Neuron (in vitro differentiated cells): Measurements from ENCODE around the gene PAK4.

Experiments
- H2AFZ ChIP-seq: one replicate; pipeline ENCODE4 v1.6.1; 2013; ENCODE audit warnings: low read depth, mild to moderate bottlenecking, inconsistent platforms, low read length, moderate library complexity
- H3K27me3 ChIP-seq: one replicate; pipeline ENCODE4 v1.6.1; 2013; ENCODE audit warnings: low read length; ENCODE audit not compliant: insufficient read depth
- H3K36me3 ChIP-seq: one replicate; pipeline ENCODE4 v1.6.1; 2013; ENCODE audit warnings: low read length; ENCODE audit not compliant: insufficient read depth
- H3K4me1 ChIP-seq: one replicate; pipeline ENCODE4 v1.6.1; 2013; ENCODE audit warnings: low read length; ENCODE audit not compliant: insufficient read depth
- H3K4me3 ChIP-seq: 2 replicates; pipeline ENCODE4 v1.5.1; 2013; ENCODE audit warnings: mild to moderate bottlenecking, low read length, moderate library complexity
- H3K9me3 ChIP-seq: one replicate; pipeline ENCODE4 v1.6.1; 2013; ENCODE audit warnings: low read length

PAK4 gene

DNA sequence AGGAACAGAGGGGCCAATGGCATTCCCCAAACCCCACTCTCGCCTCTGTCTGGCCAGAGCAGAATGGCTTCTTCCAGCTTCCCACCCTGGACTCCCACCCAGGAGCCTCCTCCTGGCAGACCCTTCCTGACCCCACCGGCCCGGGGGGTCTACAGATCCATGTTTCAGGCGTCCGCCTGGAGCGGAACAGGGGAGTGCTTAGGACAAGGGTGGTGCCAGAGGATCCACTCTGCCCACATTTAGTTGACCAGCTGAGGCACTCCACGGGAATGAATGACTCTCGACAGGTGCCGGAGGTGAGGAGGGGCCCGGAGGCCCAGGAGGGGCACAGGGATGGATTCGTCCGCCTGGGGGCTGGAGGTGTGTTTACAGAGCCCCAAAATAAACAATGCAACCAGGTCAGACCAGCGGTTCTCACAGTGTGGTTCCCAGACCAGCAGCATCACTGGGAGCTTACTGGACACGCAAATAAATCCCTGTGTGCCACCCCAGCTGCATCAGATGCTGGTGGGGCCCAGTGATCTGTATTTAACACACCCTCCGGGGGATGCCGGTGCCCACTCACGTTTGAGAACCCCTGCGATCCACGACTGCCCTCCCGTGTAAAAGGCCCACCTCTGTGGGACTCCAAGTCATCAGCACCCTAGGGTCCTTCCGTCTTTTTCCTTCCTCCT, 56.1 kb downstream of the PAK4 start:
- Histone ChIP-seq H3K4me1 (no peaks in the 10 kb centered on the region), H3K36me3 (peaks cover 40% of the 10 kb centered on the region), H3K27me3 (no peaks in the 10 kb centered on the region), H3K4me3 (no peak overlapping the region), H3K9me3 (no peaks in the 10 kb centered on the region), H2AFZ (no peak overlapping the region)

GRCh38 chr19:39182174-39182505, 56.6 kb downstream of the PAK4 start:
- H3K9me3 ChIP-seq = no peaks in the 10 kb centered on the region
- H3K4me3 ChIP-seq = no peak overlapping the region
- H2AFZ ChIP-seq = no peak overlapping the region
- H3K27me3 ChIP-seq = no peaks in the 10 kb centered on the region
- peaks cover 37% of the 10 kb centered on the region for H3K36me3 ChIP-seq
- H3K4me1 ChIP-seq = no peaks in the 10 kb centered on the region

GRCh38 chr19:39183104-39183503, 57.5 kb downstream of the PAK4 start:
- H3K27me3 ChIP-seq = no peaks in the 10 kb centered on the region
- H3K4me1 ChIP-seq = no peaks in the 10 kb centered on the region
- H3K9me3 ChIP-seq = no peaks in the 10 kb centered on the region
- peaks cover 27% of the 10 kb centered on the region for H3K36me3 ChIP-seq
- no peak overlapping the region for H2AFZ ChIP-seq
- H3K4me3 ChIP-seq = no peak overlapping the region

DNA sequence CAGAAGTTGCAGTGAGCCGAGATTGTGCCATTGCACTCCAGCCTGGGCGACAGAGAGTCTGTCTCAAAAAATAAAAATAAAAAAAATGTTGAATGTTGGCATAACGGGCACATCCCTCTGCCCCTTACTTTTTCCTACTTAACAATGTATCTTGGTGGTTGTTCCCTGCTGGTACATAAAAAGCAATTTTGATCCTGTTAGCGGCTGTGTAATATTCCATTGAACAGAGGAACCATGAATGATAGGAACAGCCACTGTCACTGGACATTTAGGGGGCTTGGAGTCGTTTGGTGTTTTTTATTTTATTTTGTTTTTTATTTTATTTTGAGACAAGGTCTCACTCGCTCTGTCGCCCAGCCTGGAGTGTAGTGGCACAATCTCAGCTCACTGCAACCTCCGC, 60.8 kb downstream of the PAK4 start:
- Histone ChIP-seq H3K9me3 (no peaks in the 10 kb centered on the region), H3K4me1 (no peaks in the 10 kb centered on the region), H3K36me3 (peaks cover 5% of the 10 kb centered on the region), H2AFZ (no peak overlapping the region), H3K27me3 (no peaks in the 10 kb centered on the region), H3K4me3 (no peak overlapping the region)

DNA sequence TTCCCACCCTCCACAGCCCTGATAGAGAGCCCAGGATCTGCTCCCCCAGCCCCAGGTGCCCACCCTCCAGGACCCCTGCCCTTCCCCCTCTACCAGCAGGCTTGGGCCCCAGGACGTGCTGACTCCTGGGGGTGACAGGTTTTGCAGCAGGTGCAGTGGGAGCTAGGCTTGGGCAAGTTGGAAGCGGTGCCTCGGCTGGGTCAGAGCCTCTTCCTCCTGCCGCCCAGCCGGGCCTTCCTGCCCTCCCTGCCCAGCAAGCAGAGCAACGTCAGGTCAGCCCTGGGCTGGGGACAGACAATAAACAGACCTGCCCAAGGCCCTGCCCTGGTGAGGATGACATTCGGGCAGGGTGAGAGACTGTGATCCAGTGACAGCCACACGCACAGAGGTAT, 62.0 kb downstream of the PAK4 start:
- Histone ChIP-seq H3K4me1 (no peaks in the 10 kb centered on the region), H3K27me3 (no peaks in the 10 kb centered on the region), H3K36me3 (no peaks in the 10 kb centered on the region), H3K9me3 (no peaks in the 10 kb centered on the region), H2AFZ (no peak overlapping the region), H3K4me3 (no peak overlapping the region)

- no peaks in the 10 kb centered on the region for H3K27me3 ChIP-seq
- no peaks in the 10 kb centered on the region for H3K9me3 ChIP-seq
- no peak overlapping the region for H2AFZ ChIP-seq
- H3K4me1 ChIP-seq = no peaks in the 10 kb centered on the region
- H3K36me3 ChIP-seq = no peaks in the 10 kb centered on the region
- no peak overlapping the region for H3K4me3 ChIP-seq
These were observed 63.4 kb downstream of the PAK4 start for GRCh38 chr19:39188960-39189359.

DNA sequence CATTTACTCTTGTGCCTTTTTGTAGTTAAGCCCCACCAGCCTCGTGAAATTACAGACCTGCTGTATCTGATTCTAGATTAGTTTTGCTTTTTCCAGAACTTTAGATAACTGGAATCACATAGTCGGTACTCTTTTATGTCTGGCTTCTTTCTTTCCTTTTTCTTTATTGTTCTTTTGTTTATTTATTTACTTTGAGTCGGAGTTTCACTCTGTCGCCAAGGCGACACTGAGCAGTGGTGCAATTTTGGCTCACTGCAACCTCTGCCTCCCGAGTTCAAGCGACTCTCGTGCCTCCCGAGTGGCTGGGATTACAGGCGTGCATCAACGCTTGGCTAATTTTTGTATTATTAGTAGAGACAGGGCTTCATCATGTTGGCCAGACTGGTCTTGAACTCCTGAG, 65.2 kb downstream of the PAK4 start:
- Histone ChIP-seq H3K27me3 (peaks cover 7% of the 10 kb centered on the region), H3K4me3 (no peak overlapping the region), H3K36me3 (no peaks in the 10 kb centered on the region), H3K4me1 (no peaks in the 10 kb centered on the region), H3K9me3 (no peaks in the 10 kb centered on the region), H2AFZ (no peak overlapping the region)

- Histone ChIP-seq H3K9me3 (no peaks in the 10 kb centered on the region), H3K36me3 (no peaks in the 10 kb centered on the region), H2AFZ (no peak overlapping the region), H3K4me1 (no peaks in the 10 kb centered on the region), H3K4me3 (no peak overlapping the region), H3K27me3 (peaks cover 27% of the 10 kb centered on the region)
These were observed 67.3 kb downstream of the PAK4 start for GRCh38 chr19:39192846-39193245.

- Histone ChIP-seq H3K9me3 (no peaks in the 10 kb centered on the region), H3K4me3 (no peak overlapping the region), H3K4me1 (no peaks in the 10 kb centered on the region), H3K36me3 (no peaks in the 10 kb centered on the region), H2AFZ (no peak overlapping the region), H3K27me3 (peaks cover 36% of the 10 kb centered on the region)
These were observed 68.2 kb downstream of the PAK4 start for GRCh38 chr19:39193803-39194202.

- Histone ChIP-seq H2AFZ (no peak overlapping the region), H3K36me3 (no peaks in the 10 kb centered on the region), H3K9me3 (no peaks in the 10 kb centered on the region), H3K4me1 (no peaks in the 10 kb centered on the region), H3K27me3 (peaks cover 40% of the 10 kb centered on the region), H3K4me3 (no peak overlapping the region)
These were observed 69.4 kb downstream of the PAK4 start for GRCh38 chr19:39194832-39195542.

DNA sequence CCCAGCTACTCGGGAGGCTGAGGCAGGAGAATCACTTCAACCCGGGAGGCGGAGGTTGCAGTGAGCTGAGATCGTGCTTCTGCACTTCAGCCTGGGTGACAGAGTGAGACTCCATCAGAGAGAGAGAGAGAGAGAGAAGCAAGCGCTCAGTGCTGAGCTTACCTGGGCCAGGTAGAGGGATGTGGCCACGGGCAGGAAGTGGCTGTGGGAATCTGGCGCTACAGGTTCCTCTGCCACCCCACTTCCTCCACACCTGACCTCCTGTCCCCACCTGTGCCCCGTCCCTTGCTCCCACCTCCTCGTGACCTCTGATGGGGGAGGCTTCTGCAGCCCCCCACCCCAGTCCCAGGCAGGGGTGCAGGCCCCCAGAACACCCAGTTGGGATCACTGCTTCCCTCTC, 70.2 kb downstream of the PAK4 start:
- no peaks in the 10 kb centered on the region for H3K36me3 ChIP-seq
- H2AFZ ChIP-seq = no peak overlapping the region
- H3K27me3 ChIP-seq = peaks cover 40% of the 10 kb centered on the region
- no peaks in the 10 kb centered on the region for H3K9me3 ChIP-seq
- H3K4me3 ChIP-seq = no peak overlapping the region
- H3K4me1 ChIP-seq = no peaks in the 10 kb centered on the region

GRCh38 chr19:39196320-39196719, 70.7 kb downstream of the PAK4 start:
- H3K36me3 ChIP-seq = no peaks in the 10 kb centered on the region
- H3K4me1 ChIP-seq = no peaks in the 10 kb centered on the region
- H2AFZ ChIP-seq = no peak overlapping the region
- H3K4me3 ChIP-seq = no peak overlapping the region
- no peaks in the 10 kb centered on the region for H3K9me3 ChIP-seq
- H3K27me3 ChIP-seq = peaks cover 40% of the 10 kb centered on the region

DNA sequence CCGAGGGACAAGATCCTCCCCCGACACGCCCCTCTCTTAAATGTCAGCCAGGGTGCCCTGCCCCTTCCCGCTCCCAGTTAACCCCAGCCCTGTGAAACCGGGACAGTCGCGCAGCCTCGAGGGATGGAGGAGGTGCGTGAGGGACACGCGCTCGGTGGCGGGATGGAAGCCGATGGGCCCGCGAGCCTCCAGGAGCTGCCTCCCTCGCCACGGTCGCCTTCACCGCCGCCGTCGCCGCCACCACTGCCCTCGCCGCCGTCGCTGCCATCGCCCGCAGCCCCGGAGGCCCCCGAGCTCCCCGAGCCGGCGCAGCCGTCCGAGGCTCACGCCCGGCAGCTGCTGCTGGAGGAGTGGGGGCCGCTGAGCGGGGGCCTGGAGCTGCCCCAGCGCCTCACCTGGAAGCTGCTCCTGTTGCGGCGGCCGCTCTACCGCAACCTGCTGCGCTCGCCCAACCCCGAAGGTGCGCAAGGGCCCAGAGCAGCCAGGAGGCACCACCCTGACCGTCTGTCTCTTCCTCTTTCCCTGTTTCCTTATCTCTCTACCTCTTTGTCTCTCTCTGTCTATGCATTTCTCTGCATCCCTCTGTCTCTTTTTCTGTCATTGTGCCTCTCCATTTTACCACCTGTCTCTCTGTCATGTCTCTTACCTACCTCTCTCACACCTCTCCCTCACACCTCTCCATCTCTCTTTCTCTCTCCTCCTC, 71.4 kb downstream of the PAK4 start, which contains the start of gene NCCRP1:
Gene NCCRP1, plus strand, starts transcription at position 105 of the 703 bp plus-strand sequence. Its CDS starts 19 bp downstream, at position 124.
- peaks cover 40% of the 10 kb centered on the region for H3K27me3 ChIP-seq
- H3K36me3 ChIP-seq = no peaks in the 10 kb centered on the region
- no peaks in the 10 kb centered on the region for H3K4me1 ChIP-seq
- H3K9me3 ChIP-seq = no peaks in the 10 kb centered on the region
- no peak within 1 kb of the TSS for H2AFZ ChIP-seq
- H3K4me3 ChIP-seq = no peak within 1 kb of the TSS
